AG04450 (cell line): ENCODE measurements around the gene NKAIN4. TPM values are rescaled to one million over a fixed set of nuclear protein-coding genes. Genes with fewer than 3 reads are reported as not detected.

ENCODE experiments used
- CTCF ChIA-PET: fragments of 300-600, 350-600 bp; formaldehyde crosslinking; extraction: SDS; loops from one replicate; lab custom pipeline; 2022; ENCODE audit warnings: antibody characterized with exemption, inconsistent platforms; lab: Charles Lee
- POLR2A ChIA-PET: fragments of 350-600 bp; formaldehyde crosslinking; extraction: SDS; loops from one replicate; lab custom pipeline; 2021; ENCODE audit warnings: antibody characterized with exemption, inconsistent platforms; lab: Yijun Ruan, JAX
- DNase-seq: peaks from one replicate; pipeline ENCODE4 v3.0.0-alpha.2; 2011; ENCODE audit warnings: low read depth, low spot score
- H3K27ac ChIP-seq: one replicate; pipeline ENCODE4 v1.5.1; 2012; ENCODE audit warnings: low read depth, low read length, control low read depth
- H3K27me3 ChIP-seq: one replicate; pipeline ENCODE4 v1.6.0; 2012; ENCODE audit warnings: low read length; ENCODE audit not compliant: control insufficient read depth, insufficient read depth
- H3K4me3 ChIP-seq: 2 replicates; pipeline ENCODE4 v1.5.1; 2011; ENCODE audit warnings: mild to moderate bottlenecking, low read depth, low read length, control low read depth
- H3K9me3 ChIP-seq: 2 replicates; pipeline ENCODE4 v1.5.1; 2012; ENCODE audit warnings: low read length; ENCODE audit not compliant: control insufficient read depth, insufficient read depth
- polyA plus RNA-seq: library from polyadenylated mRNA; depleted of rRNA; stranded (reverse); fragments of >200 nt; gene quantifications from 2 replicates; pipeline ENCODE4 v1.2.3, GENCODE V29; 2011
- TF ChIP-seq, protein P1 (sequence below): IDR thresholded peaks from 2 replicates; pipeline ENCODE4 v1.5.1; 2011; ENCODE audit warnings: low read depth, low read length, control low read depth, inconsistent platforms

The NKAIN4 gene
- polyA plus RNA-seq, 1 experiment, result not detected

DNA sequence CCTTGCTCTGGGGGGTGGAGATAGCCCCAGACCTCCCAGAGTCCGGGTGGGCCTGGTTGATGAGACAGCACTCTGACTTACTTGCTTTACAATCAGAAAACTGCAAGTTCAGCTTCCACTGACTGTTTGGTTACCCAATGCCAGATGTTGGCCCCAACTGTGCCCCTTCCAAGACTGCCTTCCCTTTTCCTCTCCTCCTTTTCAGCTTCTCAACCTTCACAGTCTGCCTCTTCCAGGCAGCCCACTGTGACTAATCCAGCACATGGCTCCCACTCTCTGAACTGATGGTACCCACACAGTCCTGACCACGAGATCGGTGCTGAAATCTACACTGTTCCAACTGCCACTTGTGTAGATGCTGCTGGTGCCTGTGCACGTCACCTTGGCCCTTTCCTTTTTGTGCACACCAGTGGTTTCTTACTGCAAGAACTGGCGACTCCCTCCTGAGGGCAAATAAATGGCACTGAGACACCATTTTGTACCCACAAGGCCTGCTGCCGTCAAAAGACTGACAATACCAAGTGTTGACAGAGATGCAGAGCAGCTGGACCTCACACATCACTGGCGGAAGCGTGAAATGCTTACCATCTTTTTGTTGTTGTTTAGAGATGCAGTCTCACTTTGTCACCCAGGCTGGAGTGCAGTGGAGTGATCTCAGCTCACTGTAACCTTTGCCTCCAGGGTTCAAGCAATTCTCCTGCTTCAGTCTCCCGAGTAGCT lies 16.5 kb upstream of the NKAIN4 start:
- Histone ChIP-seq H3K27me3 (peaks cover 12% of the 10 kb centered on the region), H3K9me3 (no peaks in the 10 kb centered on the region), H3K27ac (no peak overlapping the region), H3K4me3 (no peak overlapping the region)
- ChIA-PET POLR2A (no interaction called here), CTCF (interaction anchor here (0.8 kb wide), 1 partner anchor 47 kb away, joined by 3 read pairs; no protein-coding TSS in a partner anchor)
- TF ChIP-seq, protein P1, sequence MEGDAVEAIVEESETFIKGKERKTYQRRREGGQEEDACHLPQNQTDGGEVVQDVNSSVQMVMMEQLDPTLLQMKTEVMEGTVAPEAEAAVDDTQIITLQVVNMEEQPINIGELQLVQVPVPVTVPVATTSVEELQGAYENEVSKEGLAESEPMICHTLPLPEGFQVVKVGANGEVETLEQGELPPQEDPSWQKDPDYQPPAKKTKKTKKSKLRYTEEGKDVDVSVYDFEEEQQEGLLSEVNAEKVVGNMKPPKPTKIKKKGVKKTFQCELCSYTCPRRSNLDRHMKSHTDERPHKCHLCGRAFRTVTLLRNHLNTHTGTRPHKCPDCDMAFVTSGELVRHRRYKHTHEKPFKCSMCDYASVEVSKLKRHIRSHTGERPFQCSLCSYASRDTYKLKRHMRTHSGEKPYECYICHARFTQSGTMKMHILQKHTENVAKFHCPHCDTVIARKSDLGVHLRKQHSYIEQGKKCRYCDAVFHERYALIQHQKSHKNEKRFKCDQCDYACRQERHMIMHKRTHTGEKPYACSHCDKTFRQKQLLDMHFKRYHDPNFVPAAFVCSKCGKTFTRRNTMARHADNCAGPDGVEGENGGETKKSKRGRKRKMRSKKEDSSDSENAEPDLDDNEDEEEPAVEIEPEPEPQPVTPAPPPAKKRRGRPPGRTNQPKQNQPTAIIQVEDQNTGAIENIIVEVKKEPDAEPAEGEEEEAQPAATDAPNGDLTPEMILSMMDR, result no peak
- DNase-seq, result no peak

- ChIA-PET CTCF (interaction anchor here (1.3 kb wide), 1 partner anchor 46 kb away, joined by 6 read pairs; no protein-coding TSS in a partner anchor), POLR2A (no interaction called here)
- TF ChIP-seq, protein P1, result no peak
- H3K9me3 ChIP-seq, result no peaks in the 10 kb centered on the region
- peaks cover 15% of the 10 kb centered on the region for H3K27me3 ChIP-seq
- DNase-seq, result no peak
- no peak overlapping the region for H3K4me3 ChIP-seq
- H3K27ac ChIP-seq, result no peak overlapping the region
Measured at GRCh38 chr20:63269724-63270123, 15.5 kb upstream of the NKAIN4 start.

DNA sequence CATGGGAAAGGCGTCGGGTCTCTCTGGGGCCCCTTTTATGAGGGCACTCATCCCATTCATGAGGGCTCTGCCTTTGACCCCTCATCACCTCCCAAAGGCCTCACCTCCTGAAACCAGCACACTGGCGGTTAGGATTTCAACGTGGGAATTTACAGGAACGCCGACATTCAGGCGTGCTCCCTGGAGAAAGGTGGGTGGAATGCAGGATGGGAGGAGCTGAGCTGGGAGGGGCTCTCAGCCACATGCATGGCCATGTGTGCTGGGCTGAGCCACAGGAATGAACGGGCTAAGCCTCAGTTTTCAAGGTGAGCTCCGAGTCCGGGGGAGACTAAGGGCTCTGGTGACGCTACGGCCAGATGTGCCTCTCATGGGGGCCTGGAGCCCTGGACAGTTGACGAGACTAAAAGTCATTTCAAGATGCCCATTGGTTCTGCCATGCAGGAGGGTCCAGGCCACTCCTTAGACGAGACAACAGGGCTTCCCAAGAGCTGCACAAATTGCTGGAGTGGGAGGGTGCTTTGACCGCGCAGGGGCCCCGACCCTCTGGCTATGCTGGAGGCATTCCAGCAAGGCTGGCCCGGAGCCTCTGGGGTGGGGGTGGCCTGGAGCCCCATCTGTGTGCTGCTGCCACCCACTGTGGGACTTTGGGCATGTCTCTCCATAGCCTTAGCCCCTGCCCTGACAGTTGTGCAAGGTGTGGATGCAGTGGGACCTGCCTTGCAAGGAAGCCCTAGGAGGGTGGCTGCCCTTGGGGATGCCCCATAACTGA lies 14.6 kb upstream of the NKAIN4 start:
- TF ChIP-seq, protein P1, result no peak
- no peak for DNase-seq
- CTCF ChIA-PET, result interaction anchor here (1.3 kb wide), 1 partner anchor 46 kb away, joined by 6 read pairs; no protein-coding TSS in a partner anchor

DNA sequence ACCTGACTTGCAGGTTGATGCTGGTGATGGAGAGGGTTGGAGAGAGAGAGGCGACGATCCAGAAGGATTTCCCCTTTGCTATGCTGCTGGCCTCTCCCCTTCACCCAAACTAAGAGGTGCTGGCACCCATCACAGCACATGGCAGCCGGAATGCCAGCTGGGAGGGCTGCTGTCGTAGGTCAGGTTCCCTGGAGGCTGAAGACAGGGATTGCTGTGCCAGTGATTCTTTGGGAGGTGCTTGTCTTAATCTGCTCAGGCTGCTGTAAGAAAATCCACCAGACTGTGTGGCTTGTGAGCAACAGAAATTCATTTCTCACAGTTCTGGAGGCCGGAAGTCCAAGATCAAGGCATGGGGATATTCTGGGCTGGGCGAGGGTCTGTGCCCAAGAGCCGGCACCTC lies 14.0 kb upstream of the NKAIN4 start:
- H3K27me3 ChIP-seq, result peaks cover 27% of the 10 kb centered on the region
- CTCF ChIA-PET, result no interaction called here
- TF ChIP-seq, protein P1, result no peak
- H3K4me3 ChIP-seq, result no peak overlapping the region
- POLR2A ChIA-PET, result no interaction called here
- DNase-seq, result no peak
- no peak overlapping the region for H3K27ac ChIP-seq
- H3K9me3 ChIP-seq, result no peaks in the 10 kb centered on the region

More for the DNA sequence above, 14.6 kb upstream of the NKAIN4 start:
- Histone ChIP-seq H3K9me3 (no peaks in the 10 kb centered on the region), H3K27ac (no peak overlapping the region), H3K27me3 (peaks cover 22% of the 10 kb centered on the region), H3K4me3 (no peak overlapping the region)
- POLR2A ChIA-PET, result no interaction called here

DNA sequence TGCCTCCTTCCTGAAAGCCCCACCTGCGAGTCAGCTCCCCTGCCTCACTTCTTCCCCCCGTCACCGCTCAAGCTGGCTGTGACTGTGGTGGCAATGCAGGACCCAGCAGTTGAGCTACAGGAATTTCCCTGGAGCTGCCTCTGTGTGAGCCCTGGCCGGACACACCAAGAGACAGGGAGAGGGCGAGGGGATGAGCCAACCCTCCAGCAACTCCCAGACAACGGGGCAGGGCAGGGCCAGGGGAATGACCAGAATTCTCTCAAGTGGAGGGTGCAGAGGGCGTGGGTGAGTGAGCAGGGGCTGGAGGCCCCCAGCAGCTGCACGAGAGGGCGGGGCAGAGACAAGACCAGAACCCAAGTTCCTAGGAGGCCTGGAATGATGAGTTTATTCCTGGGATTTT lies 13.4 kb upstream of the NKAIN4 start:
- Histone ChIP-seq H3K4me3 (no peak overlapping the region), H3K27ac (no peak overlapping the region), H3K9me3 (no peaks in the 10 kb centered on the region), H3K27me3 (peaks cover 33% of the 10 kb centered on the region)
- DNase-seq, result no peak
- ChIA-PET POLR2A (no interaction called here), CTCF (no interaction called here)
- TF ChIP-seq, protein P1, result no peak
